ENCODE results near the gene NLK. TPM values are rescaled to one million over a fixed set of nuclear protein-coding genes. Genes with fewer than 3 reads are reported as not detected.
A peak's percentile ranks its signal among the peaks of the same experiment; 100 is the strongest.

NLK gene
- total RNA-seq, 1 experiment from 2014 or later, result 14.9 TPM

DNA sequence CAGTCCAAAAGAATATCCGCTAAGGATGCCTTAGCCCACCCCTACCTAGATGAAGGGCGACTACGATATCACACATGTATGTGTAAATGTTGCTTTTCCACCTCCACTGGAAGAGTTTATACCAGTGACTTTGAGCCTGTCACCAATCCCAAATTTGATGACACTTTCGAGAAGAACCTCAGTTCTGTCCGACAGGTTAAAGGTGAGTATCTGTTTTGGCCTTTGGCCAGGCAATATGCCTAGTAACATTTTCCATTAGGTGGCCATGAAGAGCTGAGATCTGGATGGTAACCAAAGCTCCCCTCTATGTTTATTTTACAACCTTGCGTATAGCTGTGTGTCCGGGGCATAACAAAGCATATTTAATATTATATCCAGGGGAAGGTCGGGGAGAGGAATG lies 148.5 kb downstream of the NLK start:
- TF ChIP-seq EZH2 (IDR thresholded peaks at IDR 0.05; ENCODE audit: low read length, unreplicated experiment) (no peak), EZH2phosphoT487 (IDR thresholded peaks at IDR 0.05; ENCODE audit: borderline replicate concordance, low read length) (no peak)
- TF ChIP-seq, protein P1, sequence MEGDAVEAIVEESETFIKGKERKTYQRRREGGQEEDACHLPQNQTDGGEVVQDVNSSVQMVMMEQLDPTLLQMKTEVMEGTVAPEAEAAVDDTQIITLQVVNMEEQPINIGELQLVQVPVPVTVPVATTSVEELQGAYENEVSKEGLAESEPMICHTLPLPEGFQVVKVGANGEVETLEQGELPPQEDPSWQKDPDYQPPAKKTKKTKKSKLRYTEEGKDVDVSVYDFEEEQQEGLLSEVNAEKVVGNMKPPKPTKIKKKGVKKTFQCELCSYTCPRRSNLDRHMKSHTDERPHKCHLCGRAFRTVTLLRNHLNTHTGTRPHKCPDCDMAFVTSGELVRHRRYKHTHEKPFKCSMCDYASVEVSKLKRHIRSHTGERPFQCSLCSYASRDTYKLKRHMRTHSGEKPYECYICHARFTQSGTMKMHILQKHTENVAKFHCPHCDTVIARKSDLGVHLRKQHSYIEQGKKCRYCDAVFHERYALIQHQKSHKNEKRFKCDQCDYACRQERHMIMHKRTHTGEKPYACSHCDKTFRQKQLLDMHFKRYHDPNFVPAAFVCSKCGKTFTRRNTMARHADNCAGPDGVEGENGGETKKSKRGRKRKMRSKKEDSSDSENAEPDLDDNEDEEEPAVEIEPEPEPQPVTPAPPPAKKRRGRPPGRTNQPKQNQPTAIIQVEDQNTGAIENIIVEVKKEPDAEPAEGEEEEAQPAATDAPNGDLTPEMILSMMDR (conservative IDR thresholded peaks at IDR 0.05; ENCODE audit: low read depth, low read length), result no peak
- Histone ChIP-seq H3K4me2 (ENCODE audit: low read length) (no peak overlapping the region), H3K4me3 (ENCODE audit: low read length) (no peak overlapping the region), H3K4me1 (ENCODE audit: insufficient read depth, low read length) (peaks cover 14% of the 10 kb centered on the region), H2AFZ (ENCODE audit: low read length) (no peak overlapping the region), H3K9me3 (ENCODE audit: low read length) (no peaks in the 10 kb centered on the region), H3K79me2 (ENCODE audit: low read length) (no peaks in the 10 kb centered on the region), H3K27me3 (ENCODE audit: low read length) (no peaks in the 10 kb centered on the region), H3K9me2 (replicated peaks; ENCODE audit: low read length) (no peaks in the 10 kb centered on the region), H4K20me1 (ENCODE audit: low read length) (no peaks in the 10 kb centered on the region), H3K9ac (ENCODE audit: low read length) (no peak overlapping the region), H3K36me3 (ENCODE audit: low read depth, low read length) (peaks cover 11% of the 10 kb centered on the region), H3K27ac (ENCODE audit: low read length) (peak overlapping the region; percentile 21; the same call in 1 of the 2 replicates), H3F3A (ENCODE audit: low read length, unreplicated experiment) (no peaks in the 10 kb centered on the region)
- POLR2A ChIA-PET (ENCODE audit: unreplicated experiment), result interaction anchor here (0.6 kb wide), 2 partner anchors 58 to 209 kb away, joined by 3 read pairs; no protein-coding TSS in a partner anchor
- no TSS peak for BruUV-seq (replicated peaks)
- CTCF ChIA-PET, result no interaction called here
- peak; percentile 17 for DNase-seq
- intact Hi-C loops (cut with micrococcal nuclease), result no loop called here
- ATAC-seq, result peak; percentile 82; the same call in 1 of the 2 replicates

GRCh38 chr17:28193241-28193640 lies 150.8 kb downstream of the NLK start:
- peaks cover 7% of the 10 kb centered on the region for H3K36me3 ChIP-seq (ENCODE audit: low read depth, low read length)
- ATAC-seq (no peak), DNase-seq (no peak)
- no peaks in the 10 kb centered on the region for H4K20me1 ChIP-seq (ENCODE audit: low read length)
- no peak for TF ChIP-seq EZH2 (IDR thresholded peaks at IDR 0.05; ENCODE audit: low read length, unreplicated experiment)
- TF ChIP-seq, protein P1 (conservative IDR thresholded peaks at IDR 0.05; ENCODE audit: low read depth, low read length), result no peak
- TF ChIP-seq EZH2phosphoT487 (IDR thresholded peaks at IDR 0.05; ENCODE audit: borderline replicate concordance, low read length), result no peak
- no peak overlapping the region for H3K4me3 ChIP-seq (ENCODE audit: low read length)
- no peak overlapping the region for H3K9ac ChIP-seq (ENCODE audit: low read length)
- no peak overlapping the region for H2AFZ ChIP-seq (ENCODE audit: low read length)
- no peaks in the 10 kb centered on the region for H3K9me3 ChIP-seq (ENCODE audit: low read length)
- BruUV-seq (replicated peaks), result no TSS peak
- H3K4me1 ChIP-seq (ENCODE audit: insufficient read depth, low read length), result peaks cover 14% of the 10 kb centered on the region
- POLR2A ChIA-PET (ENCODE audit: unreplicated experiment), result no interaction called here
- H3K4me2 ChIP-seq (ENCODE audit: low read length), result no peak overlapping the region
- H3F3A ChIP-seq (ENCODE audit: low read length, unreplicated experiment), result no peaks in the 10 kb centered on the region
- H3K9me2 ChIP-seq (replicated peaks; ENCODE audit: low read length), result no peaks in the 10 kb centered on the region
- no peaks in the 10 kb centered on the region for H3K79me2 ChIP-seq (ENCODE audit: low read length)
- CTCF ChIA-PET, result no interaction called here
- H3K27ac ChIP-seq (ENCODE audit: low read length), result no peak overlapping the region
- H3K27me3 ChIP-seq (ENCODE audit: low read length), result no peaks in the 10 kb centered on the region
- intact Hi-C loops (cut with micrococcal nuclease), result no loop called here

DNA sequence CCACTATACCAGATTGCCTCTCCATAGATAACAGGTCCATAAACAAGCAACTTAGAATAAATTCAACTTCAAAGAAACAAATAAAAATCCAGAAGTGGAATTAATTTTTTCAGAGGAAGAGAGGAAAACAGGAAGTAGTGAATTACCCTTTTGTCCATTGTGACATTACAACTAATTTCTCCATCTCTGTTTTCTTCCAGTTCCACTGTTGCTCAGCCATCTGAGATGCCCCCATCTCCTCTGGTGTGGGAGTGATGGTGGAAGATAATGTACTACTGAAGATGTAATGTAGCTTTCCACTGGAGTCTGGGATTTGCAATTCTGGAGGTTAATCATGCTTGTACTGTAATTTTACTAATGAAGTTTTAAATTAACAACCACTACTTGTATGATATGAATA lies 151.9 kb downstream of the NLK start:
- Histone ChIP-seq H3K9me2 (replicated peaks; ENCODE audit: low read length) (no peaks in the 10 kb centered on the region), H3K9ac (ENCODE audit: low read length) (no peak overlapping the region), H3F3A (ENCODE audit: low read length, unreplicated experiment) (no peaks in the 10 kb centered on the region), H3K36me3 (ENCODE audit: low read depth, low read length) (peaks cover 7% of the 10 kb centered on the region), H3K27me3 (ENCODE audit: low read length) (no peaks in the 10 kb centered on the region), H3K9me3 (ENCODE audit: low read length) (no peaks in the 10 kb centered on the region), H3K4me1 (ENCODE audit: insufficient read depth, low read length) (peaks cover 14% of the 10 kb centered on the region), H3K27ac (ENCODE audit: low read length) (no peak overlapping the region), H4K20me1 (ENCODE audit: low read length) (no peaks in the 10 kb centered on the region), H3K79me2 (ENCODE audit: low read length) (no peaks in the 10 kb centered on the region), H3K4me2 (ENCODE audit: low read length) (no peak overlapping the region), H3K4me3 (ENCODE audit: low read length) (no peak overlapping the region), H2AFZ (ENCODE audit: low read length) (no peak overlapping the region)
- no peak for DNase-seq
- ATAC-seq, result no peak
- TF ChIP-seq EZH2phosphoT487 (IDR thresholded peaks at IDR 0.05; ENCODE audit: borderline replicate concordance, low read length) (no peak), EZH2 (IDR thresholded peaks at IDR 0.05; ENCODE audit: low read length, unreplicated experiment) (no peak)
- TF ChIP-seq, protein P1 (conservative IDR thresholded peaks at IDR 0.05; ENCODE audit: low read depth, low read length), result no peak
- ChIA-PET POLR2A (ENCODE audit: unreplicated experiment) (no interaction called here), CTCF (no interaction called here)
- BruUV-seq (replicated peaks), result no TSS peak
- intact Hi-C loops (cut with micrococcal nuclease), result no loop called here
